Cardiac fibroblast (primary cell): ENCODE measurements around the gene ITGA4.

Source experiments
- DNase-seq, 2 donors: peaks; one replicate each; pipeline versions ENCODE4 v3.0.0 to v3.0.0-alpha.2; 2010; ENCODE audit warnings: low read depth in 2 of 2
- H3K4me3 ChIP-seq, 2 donors: replicated peaks in 1 of 2; 1 replicate in 1 of 2; 2 replicates in 1 of 2; pipeline ENCODE4 v1.5.1; 2011; ENCODE audit warnings: low read depth in 2 of 2, low read length in 2 of 2, mild to moderate bottlenecking in 2 of 2, moderate library complexity in 1 of 2
- TF ChIP-seq, protein P1 (sequence below): IDR thresholded peaks from one replicate; pipeline ENCODE4 v1.5.1; 2011; ENCODE audit warnings: low read depth, mild to moderate bottlenecking, low read length, inconsistent platforms

ITGA4 gene

DNA sequence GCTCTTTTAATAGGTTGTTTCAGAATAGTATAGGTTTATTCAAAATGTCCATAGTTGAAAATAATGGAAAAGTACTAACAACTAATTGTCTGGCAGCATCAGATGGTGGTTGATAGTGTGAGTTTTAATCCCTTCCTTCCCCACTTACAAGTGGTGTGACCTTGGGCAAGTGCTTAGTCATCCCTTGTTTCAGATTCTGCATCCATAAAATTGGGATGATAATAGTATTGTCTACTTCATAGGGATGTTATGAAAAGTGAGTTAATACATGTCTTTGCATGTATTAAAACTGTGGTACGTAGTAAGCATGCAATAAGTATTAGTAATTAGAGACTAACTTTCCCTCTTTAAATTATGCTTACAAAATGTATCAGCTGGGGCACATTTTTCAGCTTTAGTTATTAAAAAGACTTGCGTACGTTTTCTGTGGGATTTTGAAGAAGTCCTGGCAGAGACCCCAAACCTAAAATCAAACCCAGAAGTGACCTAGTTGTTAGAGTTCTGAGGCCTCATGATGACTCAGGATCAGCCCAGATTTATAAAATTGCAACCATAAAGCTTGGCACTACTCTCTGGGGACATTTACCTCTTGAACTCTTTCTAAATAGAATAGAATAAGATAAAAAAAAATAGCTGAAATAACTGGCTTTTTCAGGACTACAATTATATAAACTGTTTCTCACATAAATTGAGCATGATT lies 8.6 kb downstream of the ITGA4 start:
- no peak overlapping the region for H3K4me3 ChIP-seq
- TF ChIP-seq, protein P1, sequence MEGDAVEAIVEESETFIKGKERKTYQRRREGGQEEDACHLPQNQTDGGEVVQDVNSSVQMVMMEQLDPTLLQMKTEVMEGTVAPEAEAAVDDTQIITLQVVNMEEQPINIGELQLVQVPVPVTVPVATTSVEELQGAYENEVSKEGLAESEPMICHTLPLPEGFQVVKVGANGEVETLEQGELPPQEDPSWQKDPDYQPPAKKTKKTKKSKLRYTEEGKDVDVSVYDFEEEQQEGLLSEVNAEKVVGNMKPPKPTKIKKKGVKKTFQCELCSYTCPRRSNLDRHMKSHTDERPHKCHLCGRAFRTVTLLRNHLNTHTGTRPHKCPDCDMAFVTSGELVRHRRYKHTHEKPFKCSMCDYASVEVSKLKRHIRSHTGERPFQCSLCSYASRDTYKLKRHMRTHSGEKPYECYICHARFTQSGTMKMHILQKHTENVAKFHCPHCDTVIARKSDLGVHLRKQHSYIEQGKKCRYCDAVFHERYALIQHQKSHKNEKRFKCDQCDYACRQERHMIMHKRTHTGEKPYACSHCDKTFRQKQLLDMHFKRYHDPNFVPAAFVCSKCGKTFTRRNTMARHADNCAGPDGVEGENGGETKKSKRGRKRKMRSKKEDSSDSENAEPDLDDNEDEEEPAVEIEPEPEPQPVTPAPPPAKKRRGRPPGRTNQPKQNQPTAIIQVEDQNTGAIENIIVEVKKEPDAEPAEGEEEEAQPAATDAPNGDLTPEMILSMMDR = no peak
- DNase-seq = peak; percentile 48 to 70

DNA sequence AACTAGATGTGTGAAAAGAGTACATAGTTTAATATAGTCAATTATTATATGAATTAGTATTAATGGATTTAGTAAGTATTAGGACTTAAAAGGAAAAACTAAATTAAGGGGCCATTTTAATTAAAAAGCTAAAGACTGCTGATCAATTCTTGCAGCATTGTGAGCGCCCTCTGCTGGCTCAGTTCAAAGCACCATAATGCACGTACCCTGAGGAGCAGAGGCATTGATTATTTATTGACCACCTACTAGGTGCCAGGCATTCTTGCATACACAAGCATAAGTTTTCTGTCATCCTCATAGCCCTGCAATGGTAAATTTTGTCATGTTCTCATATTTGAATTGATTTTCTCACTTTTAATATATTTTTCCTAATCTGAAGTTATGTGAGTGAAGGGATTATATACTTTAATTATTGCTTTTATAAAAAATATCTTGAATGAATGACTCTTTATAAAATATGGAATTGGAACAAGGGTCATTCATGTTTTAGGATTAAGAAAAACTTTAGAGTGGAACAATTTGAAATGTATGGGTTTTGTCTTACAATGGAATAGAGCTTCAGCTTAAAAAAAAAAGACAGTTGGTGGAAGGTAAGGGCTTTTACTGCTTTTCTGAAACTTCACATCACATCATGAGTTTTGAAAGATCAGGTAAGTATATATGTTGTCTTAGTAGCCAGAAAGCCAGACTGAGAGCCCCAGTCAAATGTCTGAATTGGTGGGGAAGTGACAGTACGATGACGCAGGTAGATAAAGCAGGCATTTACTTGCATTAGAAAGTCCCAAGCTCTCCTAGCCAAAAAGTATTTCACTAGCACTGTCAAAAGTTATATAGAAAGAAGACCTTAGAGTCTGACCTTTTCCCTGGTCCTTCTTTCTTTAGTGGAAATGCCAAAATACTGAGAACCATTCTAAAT lies 9.7 kb downstream of the ITGA4 start:
- DNase-seq = peak; percentile 75 to 76
- TF ChIP-seq, protein P1 = peak; percentile 80
- H3K4me3 ChIP-seq = no peak overlapping the region

DNA sequence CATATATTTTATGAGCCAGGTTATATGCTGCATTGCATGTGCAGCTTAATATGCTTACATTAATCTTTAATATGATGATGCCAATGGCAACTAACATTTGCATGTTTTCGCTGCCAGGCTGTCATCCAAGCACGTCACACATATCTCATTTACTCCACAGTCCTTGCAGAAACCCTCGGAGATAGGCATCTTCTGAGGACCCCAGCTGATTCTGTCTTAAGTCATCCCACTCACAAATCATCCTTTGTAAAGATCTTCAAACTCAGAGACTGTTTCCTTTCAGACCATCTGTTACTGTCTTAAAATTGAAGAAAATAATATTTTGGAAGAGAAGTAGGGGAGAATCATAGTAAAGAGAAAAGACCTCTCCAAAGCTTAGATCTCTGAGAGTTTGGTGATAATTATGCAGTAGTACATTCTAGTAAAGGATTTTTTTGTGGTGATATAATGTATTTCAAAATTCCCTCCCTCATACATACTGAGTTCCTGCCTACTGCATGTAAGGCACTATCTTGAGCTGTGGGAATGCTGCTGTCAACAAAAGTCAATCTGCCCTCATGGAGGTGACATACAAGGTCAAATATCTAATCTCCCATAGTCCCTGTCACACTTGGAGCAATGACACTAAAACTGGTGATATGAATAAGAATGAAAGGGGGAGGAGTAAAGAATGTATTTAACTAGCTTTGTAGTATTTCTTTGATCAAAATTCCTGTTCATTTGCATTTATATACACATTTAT lies 11.0 kb downstream of the ITGA4 start:
- TF ChIP-seq, protein P1 = no peak
- H3K4me3 ChIP-seq = no peak overlapping the region
- DNase-seq = peak in 1 of 2 donors; percentile 6

DNA sequence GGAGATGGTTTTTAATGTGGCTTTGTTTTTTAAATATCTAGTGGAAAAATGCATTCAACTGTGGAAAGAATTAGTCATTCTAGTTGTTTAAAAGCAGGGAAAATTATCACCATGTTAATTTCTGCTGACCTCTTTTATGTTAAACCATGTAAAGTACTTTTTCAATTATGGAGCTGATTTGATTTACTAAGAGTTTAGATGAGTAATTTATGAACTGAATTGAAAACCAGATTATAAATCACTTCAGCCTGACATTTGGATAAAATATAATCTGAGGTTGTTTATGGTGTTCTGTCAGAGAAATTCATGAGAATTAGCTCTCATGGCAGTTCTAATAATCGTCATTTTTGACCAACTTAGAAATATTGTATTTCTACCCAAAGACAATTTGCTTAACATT lies 11.6 kb downstream of the ITGA4 start:
- TF ChIP-seq, protein P1 = no peak
- no peak for DNase-seq
- no peak overlapping the region for H3K4me3 ChIP-seq

DNA sequence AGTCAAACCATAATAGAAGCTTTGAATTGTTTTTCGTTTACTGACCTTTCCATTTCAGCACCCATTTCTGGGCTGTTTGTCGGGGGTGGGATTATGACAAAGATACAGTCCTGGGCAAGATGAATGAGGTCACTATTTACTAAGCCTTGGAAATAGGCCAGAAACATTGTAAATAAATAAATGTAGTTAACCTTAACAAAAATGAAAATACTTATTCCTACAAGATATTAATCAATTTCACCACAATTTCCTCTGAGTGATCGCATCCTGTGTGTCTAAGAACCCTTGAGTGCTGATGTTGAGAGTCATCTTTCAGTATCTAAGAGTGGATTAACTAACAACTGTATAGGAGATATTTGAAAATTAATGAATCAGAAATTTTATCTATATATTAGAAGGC lies 14.0 kb downstream of the ITGA4 start:
- TF ChIP-seq, protein P1 = no peak
- H3K4me3 ChIP-seq = no peak overlapping the region
- peak in 1 of 2 donors; percentile 37 for DNase-seq

DNA sequence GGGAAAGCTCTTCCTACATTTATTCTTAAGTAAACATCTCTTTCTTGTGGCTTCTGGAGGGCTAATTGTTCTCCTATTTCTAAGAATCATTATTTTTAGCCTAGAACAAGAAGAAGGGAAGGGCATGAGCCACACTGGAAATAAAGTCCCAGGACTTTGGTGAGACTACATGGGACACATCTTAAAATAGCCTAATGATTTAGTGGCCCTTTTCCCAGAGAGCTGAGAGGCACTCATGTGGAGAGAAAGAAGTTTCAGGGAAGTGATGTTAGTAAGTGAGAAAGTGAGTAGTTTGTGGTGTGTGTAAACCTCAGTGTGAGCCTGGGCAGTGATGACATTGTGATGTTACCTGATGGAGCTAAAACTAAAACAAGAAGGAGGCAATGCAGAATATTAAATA lies 14.6 kb downstream of the ITGA4 start:
- no peak for DNase-seq
- no peak overlapping the region for H3K4me3 ChIP-seq
- TF ChIP-seq, protein P1 = no peak
